ENCODE results near the gene RACK1.
"Not testable (repeated sequence)": the region's sequence is repeated elsewhere in the genome, so short reads cannot be mapped to it uniquely, and the experiment has no call there.

Gene RACK1

GRCh38 chr5:181243564-181244343 is at the start of gene RACK1:
RACK1 (minus strand) TSS chr5:181243906; CDS start chr5:181243800, 106 bp downstream.
- peak; percentile 90 for DNase-seq (ENCODE audit: low spot score)

GRCh38 chr5:181287331-181287730 is 43.6 kb upstream of the RACK1 start:
- DNase-seq (ENCODE audit: low spot score), result not testable (repeated sequence)

- not testable (repeated sequence) for DNase-seq (ENCODE audit: low spot score)
Measured at GRCh38 chr5:181285962-181286705, 42.4 kb upstream of the RACK1 start.

- DNase-seq (ENCODE audit: low spot score), result not testable (repeated sequence)
Measured at GRCh38 chr5:181283841-181284755, 40.4 kb upstream of the RACK1 start.

- no peak for DNase-seq (ENCODE audit: low spot score)
Measured at GRCh38 chr5:181283347-181283746, 39.6 kb upstream of the RACK1 start.

- DNase-seq (ENCODE audit: low spot score), result no peak
Measured at GRCh38 chr5:181282874-181283273, 39.2 kb upstream of the RACK1 start.

- not testable (repeated sequence) for DNase-seq (ENCODE audit: low spot score)
Measured at GRCh38 chr5:181282415-181282814, 38.7 kb upstream of the RACK1 start.

GRCh38 chr5:181281984-181282316 is 38.2 kb upstream of the RACK1 start:
- DNase-seq (ENCODE audit: low spot score), result no peak

GRCh38 chr5:181281077-181281983 is 37.6 kb upstream of the RACK1 start:
- DNase-seq (ENCODE audit: low spot score), result no peak

GRCh38 chr5:181280251-181280762 is 36.6 kb upstream of the RACK1 start:
- DNase-seq (ENCODE audit: low spot score), result no peak

GRCh38 chr5:181273433-181273744 is 29.7 kb upstream of the RACK1 start:
- DNase-seq (ENCODE audit: low spot score), result not testable (repeated sequence)

- DNase-seq (ENCODE audit: low spot score), result no peak
Measured at GRCh38 chr5:181271081-181271480, 27.4 kb upstream of the RACK1 start.

GRCh38 chr5:181267907-181268306 is 24.2 kb upstream of the RACK1 start:
- DNase-seq (ENCODE audit: low spot score), result not testable (repeated sequence)

GRCh38 chr5:181267291-181267904 is 23.7 kb upstream of the RACK1 start:
- not testable (repeated sequence) for DNase-seq (ENCODE audit: low spot score)

- no peak for DNase-seq (ENCODE audit: low spot score)
Measured at GRCh38 chr5:181265092-181265671, 21.5 kb upstream of the RACK1 start.

- no peak for DNase-seq (ENCODE audit: low spot score)
Measured at GRCh38 chr5:181263633-181264032, 19.9 kb upstream of the RACK1 start.

- peak; percentile 68 for DNase-seq (ENCODE audit: low spot score)
Measured at GRCh38 chr5:181261320-181262049, 17.8 kb upstream of the RACK1 start.

- peak; percentile 83 for DNase-seq (ENCODE audit: low spot score)
Measured at GRCh38 chr5:181260720-181261319, 17.1 kb upstream of the RACK1 start, which contains the start of gene TRIM52. TRIM52 (minus strand) TSS chr5:181261143; CDS start chr5:181260813, 330 bp downstream.
